HL-60 (cell line): ENCODE results near the gene SP8.
"Not testable (repeated sequence)": the region's sequence is repeated elsewhere in the genome, so short reads cannot be mapped to it uniquely, and the experiment has no call there.

Experiments
- GABPA ChIP-seq: IDR thresholded peaks from 2 replicates; pipeline ENCODE4 v1.6.1; 2012; ENCODE audit warnings: low read depth
- POLR2AphosphoS5 ChIP-seq: IDR thresholded peaks from 2 replicates; pipeline ENCODE4 v1.6.1; 2012; ENCODE audit warnings: low read depth
- SPI1 ChIP-seq: IDR thresholded peaks from 2 replicates; pipeline ENCODE4 v1.6.1; 2012; ENCODE audit warnings: low read depth, mild to moderate bottlenecking, borderline replicate concordance
- TF ChIP-seq, protein P1 (sequence below): IDR thresholded peaks from one replicate; pipeline ENCODE4 v1.5.1; 2011; ENCODE audit warnings: low read length, control low read depth, inconsistent platforms; ENCODE audit not compliant: insufficient read depth
- TF ChIP-seq, protein P2 (sequence below): IDR thresholded peaks from 2 replicates; pipeline ENCODE4 v1.6.1; 2012; ENCODE audit warnings: low read depth; ENCODE audit not compliant: insufficient replicate concordance

DNA sequence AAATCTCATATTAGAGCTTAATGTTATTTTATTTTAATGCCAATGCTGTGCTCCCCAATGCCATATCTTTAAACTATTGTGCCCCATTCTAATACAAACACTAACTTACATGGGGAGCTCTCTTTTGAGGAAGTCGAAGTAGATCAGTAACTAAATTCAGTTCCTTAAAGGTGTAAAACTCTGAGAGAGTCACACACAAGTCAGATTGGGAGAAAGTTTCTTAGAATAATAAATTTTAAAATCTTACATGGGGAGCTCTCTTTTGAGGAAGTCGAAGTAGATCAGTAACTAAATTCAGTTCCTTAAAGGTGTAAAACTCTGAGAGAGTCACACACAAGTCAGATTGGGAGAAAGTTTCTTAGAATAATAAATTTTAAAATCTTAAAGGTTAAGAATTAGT is 49.7 kb upstream of the SP8 start:
- TF ChIP-seq, protein P1, sequence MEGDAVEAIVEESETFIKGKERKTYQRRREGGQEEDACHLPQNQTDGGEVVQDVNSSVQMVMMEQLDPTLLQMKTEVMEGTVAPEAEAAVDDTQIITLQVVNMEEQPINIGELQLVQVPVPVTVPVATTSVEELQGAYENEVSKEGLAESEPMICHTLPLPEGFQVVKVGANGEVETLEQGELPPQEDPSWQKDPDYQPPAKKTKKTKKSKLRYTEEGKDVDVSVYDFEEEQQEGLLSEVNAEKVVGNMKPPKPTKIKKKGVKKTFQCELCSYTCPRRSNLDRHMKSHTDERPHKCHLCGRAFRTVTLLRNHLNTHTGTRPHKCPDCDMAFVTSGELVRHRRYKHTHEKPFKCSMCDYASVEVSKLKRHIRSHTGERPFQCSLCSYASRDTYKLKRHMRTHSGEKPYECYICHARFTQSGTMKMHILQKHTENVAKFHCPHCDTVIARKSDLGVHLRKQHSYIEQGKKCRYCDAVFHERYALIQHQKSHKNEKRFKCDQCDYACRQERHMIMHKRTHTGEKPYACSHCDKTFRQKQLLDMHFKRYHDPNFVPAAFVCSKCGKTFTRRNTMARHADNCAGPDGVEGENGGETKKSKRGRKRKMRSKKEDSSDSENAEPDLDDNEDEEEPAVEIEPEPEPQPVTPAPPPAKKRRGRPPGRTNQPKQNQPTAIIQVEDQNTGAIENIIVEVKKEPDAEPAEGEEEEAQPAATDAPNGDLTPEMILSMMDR: not testable (repeated sequence)
- TF ChIP-seq GABPA, POLR2AphosphoS5, SPI1: not testable (repeated sequence)
- TF ChIP-seq, protein P2, sequence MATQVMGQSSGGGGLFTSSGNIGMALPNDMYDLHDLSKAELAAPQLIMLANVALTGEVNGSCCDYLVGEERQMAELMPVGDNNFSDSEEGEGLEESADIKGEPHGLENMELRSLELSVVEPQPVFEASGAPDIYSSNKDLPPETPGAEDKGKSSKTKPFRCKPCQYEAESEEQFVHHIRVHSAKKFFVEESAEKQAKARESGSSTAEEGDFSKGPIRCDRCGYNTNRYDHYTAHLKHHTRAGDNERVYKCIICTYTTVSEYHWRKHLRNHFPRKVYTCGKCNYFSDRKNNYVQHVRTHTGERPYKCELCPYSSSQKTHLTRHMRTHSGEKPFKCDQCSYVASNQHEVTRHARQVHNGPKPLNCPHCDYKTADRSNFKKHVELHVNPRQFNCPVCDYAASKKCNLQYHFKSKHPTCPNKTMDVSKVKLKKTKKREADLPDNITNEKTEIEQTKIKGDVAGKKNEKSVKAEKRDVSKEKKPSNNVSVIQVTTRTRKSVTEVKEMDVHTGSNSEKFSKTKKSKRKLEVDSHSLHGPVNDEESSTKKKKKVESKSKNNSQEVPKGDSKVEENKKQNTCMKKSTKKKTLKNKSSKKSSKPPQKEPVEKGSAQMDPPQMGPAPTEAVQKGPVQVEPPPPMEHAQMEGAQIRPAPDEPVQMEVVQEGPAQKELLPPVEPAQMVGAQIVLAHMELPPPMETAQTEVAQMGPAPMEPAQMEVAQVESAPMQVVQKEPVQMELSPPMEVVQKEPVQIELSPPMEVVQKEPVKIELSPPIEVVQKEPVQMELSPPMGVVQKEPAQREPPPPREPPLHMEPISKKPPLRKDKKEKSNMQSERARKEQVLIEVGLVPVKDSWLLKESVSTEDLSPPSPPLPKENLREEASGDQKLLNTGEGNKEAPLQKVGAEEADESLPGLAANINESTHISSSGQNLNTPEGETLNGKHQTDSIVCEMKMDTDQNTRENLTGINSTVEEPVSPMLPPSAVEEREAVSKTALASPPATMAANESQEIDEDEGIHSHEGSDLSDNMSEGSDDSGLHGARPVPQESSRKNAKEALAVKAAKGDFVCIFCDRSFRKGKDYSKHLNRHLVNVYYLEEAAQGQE: not testable (repeated sequence)
